ENCODE measurements around the gene VEZT. TPM values are rescaled to one million over a fixed set of nuclear protein-coding genes. Genes with fewer than 3 reads are reported as not detected.

VEZT gene
- total and polyA plus RNA-seq, 10 of the 15 experiments (the other 5 are each of a cell fraction or from before 2014, with no cell fraction given) = 32.8 to 134 (median 66.2) TPM

GRCh38 chr12:95169368-95169767, 48.2 kb upstream of the VEZT start:
- Histone ChIP-seq H3K9ac (ENCODE audit: control insufficient read depth, insufficient read depth, low read length) (no peak overlapping the region), H3K4me2 (ENCODE audit: control insufficient read depth, insufficient read depth) (no peak overlapping the region), H3K4me3 (no peak overlapping the region), H3K27me3 (replicated peaks in 1 of 2; ENCODE audit: control insufficient read depth in 2 of 2, insufficient read depth in 2 of 2, low read length in 1 of 2) (no peaks in the 10 kb centered on the region), H2AFZ (ENCODE audit: control insufficient read depth, low read depth, low read length) (no peak overlapping the region), H3K27ac (ENCODE audit: control insufficient read depth, insufficient read depth) (no peak overlapping the region), H3K79me2 (ENCODE audit: control insufficient read depth, insufficient read depth, low read length) (no peaks in the 10 kb centered on the region), H3K4me1 (ENCODE audit: control insufficient read depth, insufficient read depth, low read length) (no peaks in the 10 kb centered on the region), H3K36me3 (ENCODE audit: control insufficient read depth in 2 of 2, insufficient read depth in 2 of 2, low read length in 1 of 2) (no peaks in the 10 kb centered on the region; a peak in 1 of 4 replicates), H3K9me3 (replicated peaks; ENCODE audit: control insufficient read depth, insufficient read depth, low read length) (no peaks in the 10 kb centered on the region), H4K20me1 (ENCODE audit: control insufficient read depth, insufficient read depth) (no peaks in the 10 kb centered on the region)
- ChIA-PET SMC1A (ENCODE audit: uncharacterized antibody, unreplicated experiment) (no interaction called here), RAD21 (ENCODE audit: unreplicated experiment) (no interaction called here), POLR2A (no interaction called here), CTCF (no interaction called here)
- intact Hi-C loops (cut with micrococcal nuclease; ENCODE audit: unreplicated experiment) (no loop called here), in situ Hi-C loops (cut with MboI) (no loop called here)
- TF ChIP-seq ATF7 (IDR thresholded peaks at IDR 0.05; ENCODE audit: low read depth) (no peak), PAX8 (IDR thresholded peaks at IDR 0.05) (no peak), TCF7 (IDR thresholded peaks at IDR 0.05; ENCODE audit: borderline replicate concordance) (no peak), SMAD5 (IDR thresholded peaks at IDR 0.05; ENCODE audit: low read depth) (no peak), ZNF24 (IDR thresholded peaks at IDR 0.05) (no peak), TBL1XR1 (IDR thresholded peaks at IDR 0.05; ENCODE audit: low read depth, low read length) (no peak), MTA2 (IDR thresholded peaks at IDR 0.05; ENCODE audit: low read depth) (no peak), E2F4 (IDR thresholded peaks at IDR 0.05; ENCODE audit: low read depth, low read length) (no peak), STAT3 (IDR thresholded peaks at IDR 0.05; ENCODE audit: low read depth, low read length) (no peak), EGR1 (IDR thresholded peaks at IDR 0.05; ENCODE audit: borderline replicate concordance in 1 of 2, low read depth in 2 of 2, low read length in 2 of 2) (no peak), SP1 (IDR thresholded peaks at IDR 0.05; ENCODE audit: low read depth, low read length) (no peak), BMI1 (IDR thresholded peaks at IDR 0.05; ENCODE audit: borderline replicate concordance) (no peak), NKRF (conservative IDR thresholded peaks at IDR 0.05) (no peak), PBX3 (IDR thresholded peaks at IDR 0.05; ENCODE audit: insufficient replicate concordance, low read depth, low read length) (no peak), USF1 (IDR thresholded peaks at IDR 0.05; ENCODE audit: borderline replicate concordance, extremely low read length, insufficient read depth, low read depth, low read length) (no peak), MTA3 (IDR thresholded peaks at IDR 0.05; ENCODE audit: borderline replicate concordance, low read length) (no peak), IKZF1 (conservative IDR thresholded peaks at IDR 0.05) (no peak), MEF2B (IDR thresholded peaks at IDR 0.05; ENCODE audit: partially characterized antibody, poor library complexity, severe bottlenecking) (no peak), PKNOX1 (IDR thresholded peaks at IDR 0.05) (no peak), SREBF1 (IDR thresholded peaks at IDR 0.05; ENCODE audit: low read length) (no peak)
- DNase-seq (ENCODE audit: low read depth, low spot score) (no peak), FAIRE-seq (no peak), ATAC-seq (no peak)
- no TSS peak for BruUV-seq (replicated peaks)
- WGBS (ENCODE audit: insufficient coverage, insufficient replicate concordance, low lambda C conversion rate, missing lambda C conversion rate) = 62% methylated on average over 4 of the region's 4 CpGs
